GM18502 (cell line): ENCODE measurements around the gene ANXA9.

Experiments
- ATAC-seq: cut with Tn5 transposase; IDR thresholded peaks from one replicate; pipeline ENCODE4 v1.9.1; 2021; ENCODE audit warnings: mild to moderate bottlenecking; ENCODE audit not compliant: unreplicated experiment, poor library complexity

The ANXA9 gene

DNA sequence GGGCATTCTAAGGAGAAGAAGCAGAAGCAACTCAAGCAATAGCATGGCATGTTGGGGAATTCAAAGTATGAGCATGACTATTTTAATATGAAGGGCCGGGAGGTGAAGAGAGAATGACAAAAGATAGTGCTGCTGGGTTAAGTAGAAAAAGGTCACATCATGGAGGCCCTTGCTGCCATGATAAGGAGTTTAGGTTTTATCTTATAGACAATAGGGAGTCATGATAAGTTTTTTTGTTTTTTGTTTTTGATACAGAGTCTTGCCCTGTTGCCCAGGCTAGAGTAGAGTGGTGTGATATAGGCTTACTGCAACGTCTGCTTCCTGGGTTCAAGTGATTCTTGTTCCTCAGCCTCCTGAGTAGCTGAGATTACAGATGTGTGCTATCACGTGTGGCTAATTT is 57.4 kb downstream of the ANXA9 start:
- no peak for ATAC-seq

DNA sequence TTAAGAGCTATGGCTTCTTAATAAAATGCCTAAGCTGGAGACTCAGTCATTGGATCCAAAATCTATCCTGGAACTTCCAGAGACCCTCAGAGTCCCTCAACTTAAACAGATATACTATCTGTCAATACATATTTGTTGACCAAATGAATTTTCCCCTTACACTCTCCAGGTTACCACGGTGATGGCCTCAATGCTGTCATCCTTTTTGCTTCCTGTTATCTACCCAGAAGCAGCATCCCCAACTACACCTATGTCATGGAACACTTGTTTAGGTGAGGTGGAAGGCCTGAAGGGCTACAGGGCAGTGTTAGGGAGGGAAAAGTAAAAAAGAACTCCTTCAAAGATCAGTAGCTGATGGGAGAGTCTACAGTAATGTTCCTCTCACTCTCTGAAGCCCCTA is 61.1 kb downstream of the ANXA9 start:
- ATAC-seq, result no peak
